ENCODE results near the gene VPS13D. TPM values are rescaled to one million over a fixed set of nuclear protein-coding genes. Genes with fewer than 3 reads are reported as not detected.

VPS13D gene
- total and polyA plus RNA-seq, 10 of the 15 experiments (the other 5 are each of a cell fraction or from before 2014, with no cell fraction given) = 1.4 to 16.9 (median 8.5) TPM

- ChIA-PET CTCF (interaction anchor here (0.8 to 3.7 kb wide), 8 partner anchors 14 to 103 kb away, joined by 3 to 28 read pairs (median 3); no protein-coding TSS in a partner anchor), POLR2A (interaction anchor here (0.8 to 2.5 kb wide), 8 partner anchors 9 to 36 kb away, joined by 3 to 14 read pairs (median 7); no protein-coding TSS in a partner anchor), RAD21 (ENCODE audit: unreplicated experiment) (interaction anchor here (1.1 to 3.6 kb wide), 8 partner anchors 11 to 58 kb away, joined by 3 to 21 read pairs (median 6); no protein-coding TSS in a partner anchor), SMC1A (ENCODE audit: uncharacterized antibody, unreplicated experiment) (interaction anchor here (0.9 to 2.7 kb wide), 10 partner anchors 9 to 58 kb away, joined by 4 to 26 read pairs (median 6); no protein-coding TSS in a partner anchor)
- in situ Hi-C loops (cut with MboI) = no loop called here
- H3K36me3 ChIP-seq (ENCODE audit: control insufficient read depth in 2 of 2, insufficient read depth in 2 of 2, low read length in 1 of 2) = peaks cover 10 to 12% of the 10 kb centered on the region in 2 experiments
- no peak overlapping the region for H3K27ac ChIP-seq (ENCODE audit: control insufficient read depth, insufficient read depth)
- H4K20me1 ChIP-seq (ENCODE audit: control insufficient read depth, insufficient read depth) = peaks cover 11% of the 10 kb centered on the region; the same call in 1 of the 2 replicates
- FAIRE-seq (no peak), DNase-seq (ENCODE audit: low read depth, low spot score) (no peak), ATAC-seq (no peak)
- no peak overlapping the region for H3K4me2 ChIP-seq (ENCODE audit: control insufficient read depth, insufficient read depth)
- no peak overlapping the region for H2AFZ ChIP-seq (ENCODE audit: control insufficient read depth, low read depth, low read length)
- intact Hi-C loops (cut with micrococcal nuclease; ENCODE audit: unreplicated experiment) = no loop called here
- peaks cover 45% of the 10 kb centered on the region for H3K79me2 ChIP-seq (ENCODE audit: control insufficient read depth, insufficient read depth, low read length)
- no peaks in the 10 kb centered on the region for H3K27me3 ChIP-seq (replicated peaks in 1 of 2; ENCODE audit: control insufficient read depth in 2 of 2, insufficient read depth in 2 of 2, low read length in 1 of 2)
- H3K4me3 ChIP-seq = no peak overlapping the region
- TF ChIP-seq ZNF24 (IDR thresholded peaks at IDR 0.05) (peak; percentile 85), PBX3 (IDR thresholded peaks at IDR 0.05; ENCODE audit: insufficient replicate concordance, low read depth, low read length) (no peak)
- H3K4me1 ChIP-seq (ENCODE audit: control insufficient read depth, insufficient read depth, low read length) = peaks cover 37% of the 10 kb centered on the region
- WGBS (ENCODE audit: insufficient coverage, insufficient replicate concordance, low lambda C conversion rate, missing lambda C conversion rate) = 98% methylated on average over 4 of the region's 4 CpGs
- no peaks in the 10 kb centered on the region for H3K9me3 ChIP-seq (replicated peaks; ENCODE audit: control insufficient read depth, insufficient read depth, low read length)
- H3K9ac ChIP-seq (ENCODE audit: control insufficient read depth, insufficient read depth, low read length) = no peak overlapping the region
- no TSS peak for BruUV-seq (replicated peaks)
These were observed 47.3 kb upstream of the VPS13D start for GRCh38 chr1:12182410-12182984.
